Common myeloid progenitor, CD34-positive (primary cell): ENCODE measurements around the gene SAC3D1.
A peak's percentile ranks its signal among the peaks of the same experiment; 100 is the strongest.

ENCODE experiments used
- CTCF ChIA-PET: fragments of 350-600 bp; sonication (Branson Sonifier 250); formaldehyde crosslinking; loops from one replicate; lab custom pipeline; 2021; ENCODE audit warnings: antibody characterized with exemption; lab: Charles Lee
- POLR2A ChIA-PET: fragments of 350-600 bp; sonication (Branson Sonifier 250); formaldehyde crosslinking; loops from one replicate; lab custom pipeline; 2021; ENCODE audit warnings: antibody characterized with exemption; lab: Charles Lee
- DNase-seq, 3 donors: peaks; one replicate each; pipeline versions ENCODE4 v3.0.0 to v3.0.0-alpha.2; 2013
- H3K27ac ChIP-seq, 2 experiments: 1 replicate in 1 of 2; 2 replicates in 1 of 2; pipeline ENCODE4 v1.7.0; 2013; ENCODE audit warnings: inconsistent platforms in 2 of 2, low read length in 2 of 2, mild to moderate bottlenecking in 2 of 2, low read depth in 1 of 2, moderate library complexity in 1 of 2; ENCODE audit not compliant: severe bottlenecking in 2 of 2, insufficient read depth in 1 of 2, poor library complexity in 1 of 2
- H3K27me3 ChIP-seq, 5 experiments: replicated peaks in 2 of 5; 1 replicate in 3 of 5; 2 replicates in 2 of 5; pipeline versions ENCODE4 v1.6.1 to v1.7.0; 2013; ENCODE audit warnings: low read length in 4 of 5, mild to moderate bottlenecking in 2 of 5, moderate library complexity in 2 of 5, inconsistent platforms in 1 of 5; ENCODE audit not compliant: insufficient read depth in 5 of 5, control insufficient read depth in 4 of 5
- H3K36me3 ChIP-seq, 4 experiments: 1 replicate in 2 of 4; 2 replicates in 2 of 4; pipeline versions ENCODE4 v1.6.1 to v1.7.0; 2013; ENCODE audit warnings: low read length in 3 of 4, control low read depth in 1 of 4, mild to moderate bottlenecking in 1 of 4; ENCODE audit not compliant: control insufficient read depth in 4 of 4, insufficient read depth in 4 of 4
- H3K4me1 ChIP-seq, 4 experiments: 1 replicate in 3 of 4; 2 replicates in 1 of 4; pipeline versions ENCODE4 v1.6.1 to v1.7.1; 2013; ENCODE audit warnings: low read length in 3 of 4, mild to moderate bottlenecking in 3 of 4, control low read depth in 1 of 4, inconsistent platforms in 1 of 4, moderate library complexity in 1 of 4; ENCODE audit not compliant: control insufficient read depth in 4 of 4, insufficient read depth in 4 of 4; ENCODE audit errors: control extremely low read depth in 1 of 4
- H3K4me3 ChIP-seq, 7 experiments: 1 replicate in 4 of 7; 2 replicates in 3 of 7; pipeline versions ENCODE4 v1.5.1 to v1.7.0; 2013; ENCODE audit warnings: mild to moderate bottlenecking in 7 of 7, low read length in 6 of 7, moderate library complexity in 6 of 7, inconsistent platforms in 2 of 7, low read depth in 2 of 7, control low read depth in 1 of 7; ENCODE audit not compliant: insufficient read depth in 4 of 7, control insufficient read depth in 1 of 7; ENCODE audit errors: extremely low read depth in 1 of 7
- H3K9me3 ChIP-seq, 5 experiments: 1 replicate in 4 of 5; 2 replicates in 1 of 5; pipeline versions ENCODE4 v1.6.1 to v1.7.1; 2013; ENCODE audit warnings: low read length in 4 of 5, mild to moderate bottlenecking in 2 of 5, inconsistent platforms in 1 of 5, low read depth in 1 of 5, moderate library complexity in 1 of 5; ENCODE audit not compliant: control insufficient read depth in 4 of 5, insufficient read depth in 2 of 5; ENCODE audit errors: control extremely low read depth in 1 of 5
- WGBS: methylation state at CpG from one replicate; pipeline ENCODE4 v1.1.5; 2013; ENCODE audit not compliant: insufficient coverage; 5-methylcytosine and 5-hydroxymethylcytosine counted together

SAC3D1 gene

GRCh38 chr11:65063532-65063931, 22.5 kb downstream of the SAC3D1 start:
- no peak overlapping the region for H3K27ac ChIP-seq
- no peak overlapping the region for H3K4me3 ChIP-seq
- no peaks in the 10 kb centered on the region for H3K9me3 ChIP-seq
- 100% methylated on average over 3 of the region's 3 CpGs for WGBS
- ChIA-PET POLR2A (interaction anchor here (1.3 kb wide), 1 partner anchor 12 kb away, joined by 4 read pairs; no protein-coding TSS in a partner anchor), CTCF (interaction anchor here (0.7 to 1.5 kb wide), 3 partner anchors 37 to 49 kb away, joined by 3 to 4 read pairs (median 4); partner anchors contain the start of genes ARL2 and TM7SF2)
- H3K4me1 ChIP-seq, result peaks cover 0 to 5% (median 0%) of the 10 kb centered on the region in 4 experiments
- DNase-seq, result no peak
- H3K27me3 ChIP-seq, result no peaks in the 10 kb centered on the region
- no peaks in the 10 kb centered on the region for H3K36me3 ChIP-seq

- WGBS, result 100% methylated on average over 2 of the region's 4 CpGs
- Histone ChIP-seq H3K4me3 (no peak overlapping the region), H3K27me3 (no peaks in the 10 kb centered on the region), H3K9me3 (no peaks in the 10 kb centered on the region), H3K4me1 (peaks cover 0 to 5% (median 0%) of the 10 kb centered on the region in 4 experiments), H3K36me3 (no peaks in the 10 kb centered on the region), H3K27ac (no peak overlapping the region)
- POLR2A ChIA-PET, result interaction anchor here (0.6 to 1.3 kb wide), 2 partner anchors 11 to 103 kb away, joined by 4 to 5 read pairs; no protein-coding TSS in a partner anchor
- no peak for DNase-seq
- CTCF ChIA-PET, result interaction anchor here (0.6 to 2.9 kb wide), 2 partner anchors 13 to 142 kb away, joined by 3 to 7 read pairs; no protein-coding TSS in a partner anchor
These were observed 23.8 kb downstream of the SAC3D1 start for GRCh38 chr11:65064847-65065240.

- Histone ChIP-seq H3K9me3 (no peaks in the 10 kb centered on the region), H3K4me1 (peaks cover 0 to 2% (median 0%) of the 10 kb centered on the region in 4 experiments), H3K36me3 (no peaks in the 10 kb centered on the region), H3K4me3 (no peak overlapping the region), H3K27ac (no peak overlapping the region), H3K27me3 (no peaks in the 10 kb centered on the region)
- ChIA-PET CTCF (interaction anchor here (0.6 to 2.9 kb wide), 4 partner anchors 9 to 37 kb away, joined by 3 to 7 read pairs (median 4); no protein-coding TSS in a partner anchor), POLR2A (interaction anchor here (0.6 kb wide), 1 partner anchor 1436 kb away, joined by 4 read pairs; no protein-coding TSS in a partner anchor)
- WGBS, result 100% methylated on average over 3 of the region's 7 CpGs
- DNase-seq, result no peak
These were observed 24.8 kb downstream of the SAC3D1 start for GRCh38 chr11:65065851-65066250.

- 100% methylated on average over 11 of the region's 11 CpGs for WGBS
- Histone ChIP-seq H3K4me3 (no peak overlapping the region), H3K9me3 (no peaks in the 10 kb centered on the region), H3K4me1 (peaks cover 0 to 2% (median 0%) of the 10 kb centered on the region in 4 experiments), H3K36me3 (no peaks in the 10 kb centered on the region), H3K27ac (no peak overlapping the region), H3K27me3 (no peaks in the 10 kb centered on the region)
- ChIA-PET CTCF (interaction anchor here (1.3 to 2.9 kb wide), 3 partner anchors 9 to 11 kb away, joined by 3 to 7 read pairs (median 4); no protein-coding TSS in a partner anchor), POLR2A (interaction anchor here (0.6 kb wide), 1 partner anchor 1435 kb away, joined by 4 read pairs; no protein-coding TSS in a partner anchor)
- no peak for DNase-seq
These were observed 25.3 kb downstream of the SAC3D1 start for GRCh38 chr11:65066315-65066714.

GRCh38 chr11:65066805-65067291, 25.8 kb downstream of the SAC3D1 start:
- Histone ChIP-seq H3K27me3 (no peaks in the 10 kb centered on the region), H3K36me3 (no peaks in the 10 kb centered on the region), H3K4me1 (peaks cover 0 to 2% (median 0%) of the 10 kb centered on the region in 4 experiments), H3K9me3 (no peaks in the 10 kb centered on the region), H3K4me3 (no peak overlapping the region), H3K27ac (no peak overlapping the region)
- POLR2A ChIA-PET, result no interaction called here
- CTCF ChIA-PET, result interaction anchor here (1.3 to 2.9 kb wide), 3 partner anchors 9 to 11 kb away, joined by 3 to 7 read pairs (median 4); no protein-coding TSS in a partner anchor
- DNase-seq, result no peak
- 95% methylated on average over 3 of the region's 4 CpGs for WGBS

- 96% methylated on average over 3 of the region's 10 CpGs for WGBS
- H3K27ac ChIP-seq, result no peak overlapping the region
- no peak overlapping the region for H3K4me3 ChIP-seq
- ChIA-PET CTCF (interaction anchor here (2.9 kb wide), 1 partner anchor 10 kb away, joined by 7 read pairs; no protein-coding TSS in a partner anchor), POLR2A (no interaction called here)
- H3K27me3 ChIP-seq, result no peaks in the 10 kb centered on the region
- no peaks in the 10 kb centered on the region for H3K36me3 ChIP-seq
- no peak for DNase-seq
- H3K4me1 ChIP-seq, result peaks cover 0 to under 1% (median 0%) of the 10 kb centered on the region in 4 experiments
- no peaks in the 10 kb centered on the region for H3K9me3 ChIP-seq
These were observed 26.4 kb downstream of the SAC3D1 start for GRCh38 chr11:65067446-65067845.

- ChIA-PET CTCF (interaction anchor here (1.0 to 2.0 kb wide), 7 partner anchors 9 to 55 kb away, joined by 3 to 5 read pairs (median 4); partner anchors contain the start of gene ARL2), POLR2A (interaction anchor here (1.0 to 1.3 kb wide), 2 partner anchors 12 to 55 kb away, joined by 3 to 4 read pairs; no protein-coding TSS in a partner anchor)
- no peak overlapping the region for H3K4me3 ChIP-seq
- no peaks in the 10 kb centered on the region for H3K36me3 ChIP-seq
- H3K27ac ChIP-seq, result no peak overlapping the region
- no peaks in the 10 kb centered on the region for H3K4me1 ChIP-seq
- H3K9me3 ChIP-seq, result no peaks in the 10 kb centered on the region
- no peaks in the 10 kb centered on the region for H3K27me3 ChIP-seq
- DNase-seq, result peak in 2 of 3 donors; percentile 75 to 76
- 19% methylated on average over 6 of the region's 9 CpGs for WGBS
These were observed 28.2 kb downstream of the SAC3D1 start for GRCh38 chr11:65069217-65069616.
